ENCODE results near the gene WDR64. TPM values are rescaled to one million over a fixed set of nuclear protein-coding genes. Genes with fewer than 3 reads are reported as not detected.

WDR64 gene
- polyA plus RNA-seq, 2 of the 4 experiments (the other 2 are of a cell fraction): not detected

- no peak for DNase-seq (ENCODE audit: low read depth in 1 of 2, low spot score in 1 of 2)
- H3K27ac ChIP-seq: no peak overlapping the region
- TF ChIP-seq, protein P1, sequence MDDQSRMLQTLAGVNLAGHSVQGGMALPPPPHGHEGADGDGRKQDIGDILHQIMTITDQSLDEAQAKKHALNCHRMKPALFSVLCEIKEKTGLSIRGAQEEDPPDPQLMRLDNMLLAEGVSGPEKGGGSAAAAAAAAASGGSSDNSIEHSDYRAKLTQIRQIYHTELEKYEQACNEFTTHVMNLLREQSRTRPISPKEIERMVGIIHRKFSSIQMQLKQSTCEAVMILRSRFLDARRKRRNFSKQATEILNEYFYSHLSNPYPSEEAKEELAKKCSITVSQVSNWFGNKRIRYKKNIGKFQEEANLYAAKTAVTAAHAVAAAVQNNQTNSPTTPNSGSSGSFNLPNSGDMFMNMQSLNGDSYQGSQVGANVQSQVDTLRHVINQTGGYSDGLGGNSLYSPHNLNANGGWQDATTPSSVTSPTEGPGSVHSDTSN (IDR thresholded peaks at IDR 0.05): no peak
- no peak for TF ChIP-seq E2F6 (IDR thresholded peaks at IDR 0.05; ENCODE audit: borderline replicate concordance, low read depth)
- TF ChIP-seq HOXB13 (CRISPR knock-in tag; IDR thresholded peaks at IDR 0.05; ENCODE audit: low read depth): no peak
- TF ChIP-seq ZNF302 (CRISPR knock-in tag; IDR thresholded peaks at IDR 0.05): no peak
- no peak for TF ChIP-seq RAD21 (conservative IDR thresholded peaks at IDR 0.05 in 1 of 2, IDR thresholded peaks at IDR 0.05 in 1 of 2)
- TF ChIP-seq RNF2 (IDR thresholded peaks at IDR 0.05; ENCODE audit: borderline replicate concordance, low read depth): no peak
- TF ChIP-seq HES2 (IDR thresholded peaks at IDR 0.05): no peak
- no peak for TF ChIP-seq POLR2AphosphoS2 (conservative IDR thresholded peaks at IDR 0.05; ENCODE audit: low read length)
- no peak for TF ChIP-seq HDAC2 (IDR thresholded peaks at IDR 0.05)
- no peak for TF ChIP-seq NFE2L2 (conservative IDR thresholded peaks at IDR 0.05; ENCODE audit: low read length)
- no peak for TF ChIP-seq SREBF2 (IDR thresholded peaks at IDR 0.05)
- TF ChIP-seq HOXB5 (CRISPR knock-in tag; IDR thresholded peaks at IDR 0.05): no peak
- TF ChIP-seq HEYL (CRISPR knock-in tag; IDR thresholded peaks at IDR 0.05): no peak
- TF ChIP-seq, protein P2, sequence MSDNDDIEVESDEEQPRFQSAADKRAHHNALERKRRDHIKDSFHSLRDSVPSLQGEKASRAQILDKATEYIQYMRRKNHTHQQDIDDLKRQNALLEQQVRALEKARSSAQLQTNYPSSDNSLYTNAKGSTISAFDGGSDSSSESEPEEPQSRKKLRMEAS (IDR thresholded peaks at IDR 0.05): no peak
- no peak for TF ChIP-seq ZC3H11A (IDR thresholded peaks at IDR 0.05)
- no peak for TF ChIP-seq TP53 (CRISPR knock-in tag; IDR thresholded peaks at IDR 0.05)
- no peak for TF ChIP-seq CBX8 (IDR thresholded peaks at IDR 0.05)
- TF ChIP-seq CHD2 (IDR thresholded peaks at IDR 0.05; ENCODE audit: low read length, partially characterized antibody): no peak
- TF ChIP-seq CEBPB (IDR thresholded peaks at IDR 0.05): no peak
- H3K4me3 ChIP-seq: no peak overlapping the region
- no peak overlapping the region for H3K4me2 ChIP-seq
- H3K4me1 ChIP-seq: peaks cover 16% of the 10 kb centered on the region; the same call in 2 of the 3 replicates
- FAIRE-seq: no peak
- CTCF ChIA-PET: interaction anchor here (1.0 kb wide), 1 partner anchor 15 kb away, joined by 3 read pairs; no protein-coding TSS in a partner anchor
- ATAC-seq: no peak
- 79% methylated on average over 4 of the region's 4 CpGs for WGBS (ENCODE audit: missing lambda C conversion rate)
- no peaks in the 10 kb centered on the region for H3K9me3 ChIP-seq
- POLR2A ChIA-PET: no interaction called here
Measured at GRCh38 chr1:241819340-241819866, 167.3 kb downstream of the WDR64 start.

- Histone ChIP-seq H3K9me3 (no peaks in the 10 kb centered on the region), H3K4me1 (peaks cover 16% of the 10 kb centered on the region; the same call in 2 of the 3 replicates), H3K4me3 (no peak overlapping the region), H3K4me2 (peak overlapping the region; percentile 25; the same call in 1 of the 3 replicates), H3K27ac (no peak overlapping the region)
- DNase-seq (ENCODE audit: low read depth in 1 of 2, low spot score in 1 of 2) (no peak), ATAC-seq (no peak), FAIRE-seq (no peak)
- POLR2A ChIA-PET: no interaction called here
- 58% methylated on average over 4 of the region's 4 CpGs for WGBS (ENCODE audit: missing lambda C conversion rate)
- TF ChIP-seq ESRRA (IDR thresholded peaks at IDR 0.05; ENCODE audit: borderline replicate concordance, low read length): no peak
- no peak for TF ChIP-seq JUNB (IDR thresholded peaks at IDR 0.05)
- TF ChIP-seq HMGXB4 (CRISPR knock-in tag; IDR thresholded peaks at IDR 0.05; ENCODE audit: borderline replicate concordance): no peak
- TF ChIP-seq RFX5 (IDR thresholded peaks at IDR 0.05): no peak
- TF ChIP-seq MAFK (IDR thresholded peaks at IDR 0.05; ENCODE audit: partially characterized antibody): no peak
- TF ChIP-seq, protein P2 (IDR thresholded peaks at IDR 0.05): no peak
- no peak for TF ChIP-seq SMC3 (IDR thresholded peaks at IDR 0.05)
- no peak for TF ChIP-seq CHD4 (IDR thresholded peaks at IDR 0.05; ENCODE audit: borderline replicate concordance)
- no peak for TF ChIP-seq RNF2 (IDR thresholded peaks at IDR 0.05; ENCODE audit: borderline replicate concordance, low read depth)
- no peak for TF ChIP-seq BHLHE40 (IDR thresholded peaks at IDR 0.05; ENCODE audit: low read depth, low read length)
- TF ChIP-seq, protein P3, sequence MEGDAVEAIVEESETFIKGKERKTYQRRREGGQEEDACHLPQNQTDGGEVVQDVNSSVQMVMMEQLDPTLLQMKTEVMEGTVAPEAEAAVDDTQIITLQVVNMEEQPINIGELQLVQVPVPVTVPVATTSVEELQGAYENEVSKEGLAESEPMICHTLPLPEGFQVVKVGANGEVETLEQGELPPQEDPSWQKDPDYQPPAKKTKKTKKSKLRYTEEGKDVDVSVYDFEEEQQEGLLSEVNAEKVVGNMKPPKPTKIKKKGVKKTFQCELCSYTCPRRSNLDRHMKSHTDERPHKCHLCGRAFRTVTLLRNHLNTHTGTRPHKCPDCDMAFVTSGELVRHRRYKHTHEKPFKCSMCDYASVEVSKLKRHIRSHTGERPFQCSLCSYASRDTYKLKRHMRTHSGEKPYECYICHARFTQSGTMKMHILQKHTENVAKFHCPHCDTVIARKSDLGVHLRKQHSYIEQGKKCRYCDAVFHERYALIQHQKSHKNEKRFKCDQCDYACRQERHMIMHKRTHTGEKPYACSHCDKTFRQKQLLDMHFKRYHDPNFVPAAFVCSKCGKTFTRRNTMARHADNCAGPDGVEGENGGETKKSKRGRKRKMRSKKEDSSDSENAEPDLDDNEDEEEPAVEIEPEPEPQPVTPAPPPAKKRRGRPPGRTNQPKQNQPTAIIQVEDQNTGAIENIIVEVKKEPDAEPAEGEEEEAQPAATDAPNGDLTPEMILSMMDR (IDR thresholded peaks at IDR 0.05): no peak
- TF ChIP-seq HEYL (CRISPR knock-in tag; IDR thresholded peaks at IDR 0.05): no peak
- no peak for TF ChIP-seq KDM5A (IDR thresholded peaks at IDR 0.05)
- TF ChIP-seq, protein P1 (IDR thresholded peaks at IDR 0.05): no peak
- CTCF ChIA-PET: interaction anchor here (0.6 kb wide), 1 partner anchor 10 kb away, joined by 3 read pairs; no protein-coding TSS in a partner anchor
Measured at GRCh38 chr1:241821363-241821762, 169.3 kb downstream of the WDR64 start.

Data from A549 (cell line).